ENCODE data around the gene SHISAL1.

DNA sequence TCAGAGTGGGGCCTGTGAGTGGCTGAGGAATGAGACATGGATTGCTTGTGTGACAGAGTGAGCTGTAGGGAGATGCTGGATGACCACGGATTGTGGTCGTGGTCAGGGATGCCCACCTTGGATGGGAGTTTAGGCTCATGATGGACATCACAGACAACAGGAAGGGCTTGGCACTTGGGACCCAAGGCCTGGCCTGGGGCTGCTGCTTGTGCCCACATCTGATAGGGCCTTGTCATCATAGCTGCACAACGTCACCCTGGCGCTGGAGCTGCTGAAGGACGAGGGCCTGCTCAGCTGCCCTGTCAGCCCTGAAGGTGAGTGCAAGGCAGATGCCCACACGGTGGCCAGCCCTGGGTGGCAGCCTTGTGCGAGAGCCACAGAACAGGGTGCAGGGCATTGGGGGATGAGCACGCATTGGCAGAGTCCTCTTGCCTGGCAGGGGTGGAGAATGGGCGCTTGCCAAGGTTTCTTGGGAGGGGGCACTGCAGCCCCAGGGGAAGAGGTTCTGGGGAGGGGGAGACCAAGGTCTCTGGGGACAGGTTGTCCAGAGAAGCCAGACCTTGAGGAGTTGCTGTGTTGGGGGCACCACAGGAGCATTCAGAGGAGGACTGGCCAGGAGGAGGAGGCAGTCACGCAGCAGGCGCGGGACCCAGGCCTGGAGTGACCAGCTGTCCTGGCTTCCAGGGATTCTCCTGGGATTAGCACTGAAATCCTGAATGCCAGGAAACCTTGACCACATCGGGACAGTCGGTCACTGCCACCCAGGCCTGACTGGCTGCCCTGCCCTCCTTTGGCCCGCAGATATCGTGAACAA is 107.0 kb downstream of the SHISAL1 start:
- TF ChIP-seq POLR2AphosphoS5 (IDR thresholded peaks at IDR 0.05) (no peak), POLR2A (IDR thresholded peaks at IDR 0.05; ENCODE audit: low read depth) (no peak), EP300 (IDR thresholded peaks at IDR 0.05) (no peak)
- TF ChIP-seq, protein P1, sequence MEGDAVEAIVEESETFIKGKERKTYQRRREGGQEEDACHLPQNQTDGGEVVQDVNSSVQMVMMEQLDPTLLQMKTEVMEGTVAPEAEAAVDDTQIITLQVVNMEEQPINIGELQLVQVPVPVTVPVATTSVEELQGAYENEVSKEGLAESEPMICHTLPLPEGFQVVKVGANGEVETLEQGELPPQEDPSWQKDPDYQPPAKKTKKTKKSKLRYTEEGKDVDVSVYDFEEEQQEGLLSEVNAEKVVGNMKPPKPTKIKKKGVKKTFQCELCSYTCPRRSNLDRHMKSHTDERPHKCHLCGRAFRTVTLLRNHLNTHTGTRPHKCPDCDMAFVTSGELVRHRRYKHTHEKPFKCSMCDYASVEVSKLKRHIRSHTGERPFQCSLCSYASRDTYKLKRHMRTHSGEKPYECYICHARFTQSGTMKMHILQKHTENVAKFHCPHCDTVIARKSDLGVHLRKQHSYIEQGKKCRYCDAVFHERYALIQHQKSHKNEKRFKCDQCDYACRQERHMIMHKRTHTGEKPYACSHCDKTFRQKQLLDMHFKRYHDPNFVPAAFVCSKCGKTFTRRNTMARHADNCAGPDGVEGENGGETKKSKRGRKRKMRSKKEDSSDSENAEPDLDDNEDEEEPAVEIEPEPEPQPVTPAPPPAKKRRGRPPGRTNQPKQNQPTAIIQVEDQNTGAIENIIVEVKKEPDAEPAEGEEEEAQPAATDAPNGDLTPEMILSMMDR (IDR thresholded peaks at IDR 0.05): no peak
